T-helper 1 cell treated with Interleukin-12 subunit alpha and Interleukin-12 subunit beta and Interleukin-4 antibody, amounts not matched to agents 30 μg/mL and 1 μg/mL, for 36 hours (primary cell): ENCODE measurements around the gene S100A10.

Source experiments
- H3K27ac Mint-ChIP-seq: one replicate; pipeline ENCODE4 v1.8.0; 2021; ENCODE audit warnings: mild to moderate bottlenecking, mixed read lengths
- H3K27me3 Mint-ChIP-seq: one replicate; pipeline ENCODE4 v1.8.0; 2021; ENCODE audit warnings: low read depth, mixed read lengths
- H3K36me3 Mint-ChIP-seq: one replicate; pipeline ENCODE4 v1.8.0; 2021; ENCODE audit warnings: low read depth, mixed read lengths
- H3K4me1 Mint-ChIP-seq: one replicate; pipeline ENCODE4 v1.8.0; 2021; ENCODE audit warnings: low read depth, mixed read lengths
- H3K4me3 Mint-ChIP-seq: one replicate; pipeline ENCODE4 v1.8.0; 2021; ENCODE audit warnings: mild to moderate bottlenecking, moderate library complexity, mixed read lengths
- H3K9me3 Mint-ChIP-seq: one replicate; pipeline ENCODE4 v1.8.0; 2021; ENCODE audit warnings: mixed read lengths

Gene S100A10

GRCh38 chr1:151949371-151950193 is 44.1 kb downstream of the S100A10 start:
- H3K27ac Mint-ChIP-seq: no peak overlapping the region

DNA sequence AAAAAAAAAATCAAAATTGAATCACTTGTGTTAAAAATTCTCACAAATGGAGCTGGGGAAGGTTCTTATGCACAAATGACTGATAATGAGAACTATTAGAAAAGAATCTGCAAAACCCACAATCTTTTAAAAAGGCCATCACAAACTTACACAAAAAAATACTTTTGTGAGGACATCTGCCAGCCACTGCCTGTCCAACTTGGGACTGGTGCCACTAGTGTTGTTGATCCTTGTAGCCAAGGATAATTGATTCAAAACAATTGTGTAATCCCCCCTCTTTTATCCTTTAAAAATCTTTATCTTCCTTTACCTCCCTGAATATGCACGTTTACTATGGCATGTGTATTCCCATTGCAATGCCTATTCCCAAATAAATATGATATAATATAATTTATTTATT is 45.2 kb downstream of the S100A10 start:
- H3K27me3 Mint-ChIP-seq: peaks cover 9% of the 10 kb centered on the region
- H3K4me1 Mint-ChIP-seq: peaks cover 28% of the 10 kb centered on the region
- no peak overlapping the region for H3K4me3 Mint-ChIP-seq
- H3K36me3 Mint-ChIP-seq: peaks cover 3% of the 10 kb centered on the region
- H3K9me3 Mint-ChIP-seq: no peaks in the 10 kb centered on the region
- no peak overlapping the region for H3K27ac Mint-ChIP-seq

More at GRCh38 chr1:151949371-151950193, 44.1 kb downstream of the S100A10 start:
- H3K4me1 Mint-ChIP-seq: peaks cover 24% of the 10 kb centered on the region
- H3K36me3 Mint-ChIP-seq: peaks cover 3% of the 10 kb centered on the region
- no peaks in the 10 kb centered on the region for H3K9me3 Mint-ChIP-seq
- H3K27me3 Mint-ChIP-seq: peaks cover 9% of the 10 kb centered on the region
- no peak overlapping the region for H3K4me3 Mint-ChIP-seq

GRCh38 chr1:151947140-151947539 is 46.5 kb downstream of the S100A10 start:
- Mint-ChIP-seq H3K9me3 (no peaks in the 10 kb centered on the region), H3K27me3 (peaks cover 3% of the 10 kb centered on the region), H3K4me3 (no peak overlapping the region), H3K36me3 (peaks cover 3% of the 10 kb centered on the region), H3K4me1 (peaks cover 28% of the 10 kb centered on the region), H3K27ac (peak overlapping the region; percentile 81)

DNA sequence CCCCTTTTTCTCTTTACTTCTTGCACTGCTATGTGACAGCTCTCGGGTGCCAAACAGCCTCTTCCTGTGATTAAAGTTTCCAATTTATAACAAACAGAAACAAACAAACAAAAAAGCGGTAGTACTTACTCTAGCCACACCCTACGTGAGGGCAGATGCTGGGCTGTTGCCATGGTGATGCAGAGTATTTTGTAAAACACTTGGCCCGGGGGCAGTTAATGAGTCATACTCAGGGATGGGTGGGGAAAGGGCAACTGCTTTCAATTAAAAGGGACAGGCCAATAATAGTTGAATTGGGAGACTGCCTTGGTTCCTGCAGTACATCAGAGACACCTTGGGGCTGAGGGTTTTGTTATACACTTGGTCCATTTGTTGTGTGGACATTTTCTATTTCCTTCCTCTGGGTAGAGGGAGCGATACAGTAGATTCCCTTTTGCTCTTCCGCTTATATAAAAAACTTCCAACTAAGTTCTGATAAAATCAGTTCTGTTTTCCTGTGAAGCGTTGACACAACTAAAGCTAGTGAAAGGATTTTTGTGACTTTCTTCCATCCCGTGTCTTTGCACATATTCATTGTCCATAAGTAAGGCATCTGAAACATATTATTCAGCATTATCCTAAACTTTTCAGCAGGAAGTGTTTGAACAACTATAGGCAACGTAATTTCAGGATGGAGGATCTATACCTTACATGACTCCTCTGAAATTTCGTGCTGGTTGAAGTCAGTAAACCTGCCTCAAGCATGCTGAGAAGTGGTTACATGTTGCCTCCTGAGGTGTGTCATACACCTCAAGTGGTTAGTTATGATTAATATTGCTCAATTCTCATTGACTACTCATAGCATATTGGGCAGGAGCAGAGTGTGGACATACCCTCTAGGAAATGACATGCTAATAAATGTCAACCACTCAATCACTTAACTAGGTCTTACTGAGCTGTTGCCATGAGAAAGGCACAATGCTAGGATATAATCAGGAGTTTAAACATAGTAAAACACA is 47.6 kb downstream of the S100A10 start:
- Mint-ChIP-seq H3K27me3 (no peaks in the 10 kb centered on the region), H3K4me1 (peaks cover 30% of the 10 kb centered on the region)

GRCh38 chr1:151944857-151945575 is 48.6 kb downstream of the S100A10 start:
- Mint-ChIP-seq H3K27me3 (no peaks in the 10 kb centered on the region), H3K9me3 (no peaks in the 10 kb centered on the region), H3K36me3 (peaks cover 3% of the 10 kb centered on the region), H3K4me3 (peak overlapping the region; percentile 41), H3K4me1 (peaks cover 30% of the 10 kb centered on the region), H3K27ac (peak overlapping the region; percentile 81)

More for the DNA sequence above, 47.6 kb downstream of the S100A10 start:
- H3K36me3 Mint-ChIP-seq: peaks cover 3% of the 10 kb centered on the region
- H3K9me3 Mint-ChIP-seq: no peaks in the 10 kb centered on the region
- peak overlapping the region; percentile 41 for H3K4me3 Mint-ChIP-seq
- peak overlapping the region; percentile 81 for H3K27ac Mint-ChIP-seq

GRCh38 chr1:151944126-151944856 is 49.4 kb downstream of the S100A10 start:
- H3K4me1 Mint-ChIP-seq: peaks cover 30% of the 10 kb centered on the region
- no peaks in the 10 kb centered on the region for H3K27me3 Mint-ChIP-seq
- H3K4me3 Mint-ChIP-seq: no peak overlapping the region
- peaks cover 3% of the 10 kb centered on the region for H3K36me3 Mint-ChIP-seq
- H3K9me3 Mint-ChIP-seq: no peaks in the 10 kb centered on the region
- no peak overlapping the region for H3K27ac Mint-ChIP-seq

DNA sequence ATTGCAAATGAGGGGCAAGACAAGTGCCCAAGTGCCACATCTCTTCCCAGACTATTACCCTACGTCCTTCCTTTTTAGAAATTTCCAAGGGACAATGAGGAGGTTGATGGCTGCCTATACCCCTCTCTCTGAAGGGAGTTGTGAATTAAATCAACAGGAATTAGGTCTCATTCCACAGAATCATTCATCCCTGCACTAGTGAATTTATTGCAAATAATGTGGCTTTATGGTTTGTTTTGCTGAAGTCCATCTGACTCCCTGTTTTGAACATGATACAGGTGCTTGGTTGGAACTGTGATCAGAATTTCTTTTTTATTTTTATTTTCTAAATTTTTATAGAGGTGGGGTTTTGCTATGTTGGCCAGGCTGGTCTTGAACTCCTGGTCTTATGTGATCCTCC is 50.1 kb downstream of the S100A10 start:
- Mint-ChIP-seq H3K4me3 (no peak overlapping the region), H3K36me3 (peaks cover 3% of the 10 kb centered on the region), H3K27ac (no peak overlapping the region), H3K9me3 (no peaks in the 10 kb centered on the region), H3K4me1 (peaks cover 30% of the 10 kb centered on the region), H3K27me3 (no peaks in the 10 kb centered on the region)

GRCh38 chr1:151942882-151943281 is 50.8 kb downstream of the S100A10 start:
- no peak overlapping the region for H3K4me3 Mint-ChIP-seq
- peaks cover 3% of the 10 kb centered on the region for H3K36me3 Mint-ChIP-seq
- peaks cover 30% of the 10 kb centered on the region for H3K4me1 Mint-ChIP-seq
- H3K27me3 Mint-ChIP-seq: no peaks in the 10 kb centered on the region
- peak overlapping the region; percentile 0 for H3K27ac Mint-ChIP-seq
- H3K9me3 Mint-ChIP-seq: no peaks in the 10 kb centered on the region

DNA sequence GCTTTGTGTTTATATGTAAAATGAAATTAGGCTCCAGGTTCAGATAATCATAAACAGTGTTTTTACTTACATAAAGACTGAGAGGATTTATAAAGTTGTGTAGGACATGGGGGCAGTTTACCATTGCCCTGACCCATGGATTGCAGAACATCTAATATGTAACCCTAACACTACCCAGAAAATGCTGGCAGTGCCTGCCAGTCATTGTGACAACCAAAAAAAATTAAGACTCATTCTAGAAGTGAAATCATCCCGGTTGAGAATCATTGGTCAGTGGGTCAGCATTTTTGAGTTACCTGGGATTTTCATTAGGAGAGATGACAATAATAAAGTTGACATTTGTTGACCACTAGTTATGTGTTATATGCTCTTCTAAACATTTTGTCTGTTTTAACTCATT is 53.1 kb downstream of the S100A10 start:
- Mint-ChIP-seq H3K27ac (no peak overlapping the region), H3K9me3 (no peaks in the 10 kb centered on the region), H3K4me1 (peaks cover 15% of the 10 kb centered on the region), H3K36me3 (no peaks in the 10 kb centered on the region), H3K27me3 (peaks cover 10% of the 10 kb centered on the region), H3K4me3 (no peak overlapping the region)

- H3K27me3 Mint-ChIP-seq: peaks cover 18% of the 10 kb centered on the region
- H3K27ac Mint-ChIP-seq: no peak overlapping the region
Observed at GRCh38 chr1:151939779-151940178, 53.9 kb downstream of the S100A10 start.

GRCh38 chr1:151939141-151939540 is 54.5 kb downstream of the S100A10 start:
- no peaks in the 10 kb centered on the region for H3K36me3 Mint-ChIP-seq
- H3K4me3 Mint-ChIP-seq: no peak overlapping the region
- H3K27me3 Mint-ChIP-seq: peaks cover 19% of the 10 kb centered on the region
- H3K9me3 Mint-ChIP-seq: no peaks in the 10 kb centered on the region
- no peak overlapping the region for H3K27ac Mint-ChIP-seq
- peaks cover 4% of the 10 kb centered on the region for H3K4me1 Mint-ChIP-seq

More at GRCh38 chr1:151939779-151940178, 53.9 kb downstream of the S100A10 start:
- Mint-ChIP-seq H3K4me1 (peaks cover 8% of the 10 kb centered on the region), H3K36me3 (no peaks in the 10 kb centered on the region), H3K4me3 (no peak overlapping the region), H3K9me3 (no peaks in the 10 kb centered on the region)

GRCh38 chr1:151936653-151937052 is 57.0 kb downstream of the S100A10 start:
- no peak overlapping the region for H3K4me3 Mint-ChIP-seq
- H3K9me3 Mint-ChIP-seq: no peaks in the 10 kb centered on the region
- H3K27ac Mint-ChIP-seq: no peak overlapping the region
- no peaks in the 10 kb centered on the region for H3K36me3 Mint-ChIP-seq
- H3K27me3 Mint-ChIP-seq: peaks cover 19% of the 10 kb centered on the region
- H3K4me1 Mint-ChIP-seq: peaks cover 5% of the 10 kb centered on the region

DNA sequence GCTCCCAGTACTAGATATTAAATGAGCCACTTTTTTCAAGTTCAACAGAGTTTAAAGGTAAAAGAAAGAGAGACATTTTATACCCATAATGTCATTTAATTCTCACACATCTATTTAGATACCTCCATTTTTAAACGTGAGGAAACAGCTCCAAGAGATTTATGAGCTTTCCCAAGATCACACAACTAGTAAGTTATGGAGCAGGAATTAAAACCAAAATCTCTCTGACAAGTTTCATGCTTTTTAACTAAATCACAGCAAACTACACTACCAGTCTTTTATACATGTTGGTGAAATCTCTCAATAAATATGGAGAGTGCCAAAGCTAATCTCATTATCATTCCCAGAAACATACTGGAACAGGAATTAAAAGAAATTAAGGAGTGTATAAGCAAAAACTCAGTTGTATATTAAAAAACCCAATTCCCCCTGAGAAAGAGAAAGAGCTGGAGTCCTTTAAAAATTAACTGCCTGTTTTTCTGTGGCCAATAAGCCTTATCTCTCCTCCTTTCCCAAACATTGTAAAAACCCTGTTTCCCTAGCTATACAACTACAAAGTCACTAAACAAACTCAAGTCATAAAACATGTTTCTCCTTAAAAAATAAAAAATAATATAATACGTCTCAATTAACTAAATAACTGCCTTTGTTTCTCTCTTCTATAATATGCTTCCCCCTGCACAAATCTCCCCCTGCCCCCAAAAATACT is 57.6 kb downstream of the S100A10 start:
- Mint-ChIP-seq H3K36me3 (no peaks in the 10 kb centered on the region), H3K4me1 (peaks cover 2% of the 10 kb centered on the region), H3K27ac (no peak overlapping the region)

More for the DNA sequence above, 57.6 kb downstream of the S100A10 start:
- Mint-ChIP-seq H3K4me3 (no peak overlapping the region), H3K27me3 (peaks cover 19% of the 10 kb centered on the region), H3K9me3 (no peaks in the 10 kb centered on the region)
